ENCODE data around the gene FARS2. TPM values are rescaled to one million over a fixed set of nuclear protein-coding genes. Genes with fewer than 3 reads are reported as not detected.

FARS2 gene
- total and polyA plus RNA-seq, 8 donors = 15.1 to 20.3 (median 17.9) TPM

- no peaks in the 10 kb centered on the region for H3K27me3 ChIP-seq
- no peaks in the 10 kb centered on the region for H3K36me3 ChIP-seq
- ATAC-seq (no peak), DNase-seq (no peak)
- TF ChIP-seq CTCF (IDR thresholded peaks at IDR 0.05) = no peak
- H3K4me1 ChIP-seq = no peaks in the 10 kb centered on the region
- intact Hi-C loops (cut with DNase I) = no loop called here
- no peaks in the 10 kb centered on the region for H3K9me3 ChIP-seq
- no peak overlapping the region for H3K27ac ChIP-seq
- no peak overlapping the region for H3K4me3 ChIP-seq
Observed at GRCh38 chr6:5567890-5568289, 306.6 kb downstream of the FARS2 start.

GRCh38 chr6:5569491-5569890 lies 308.2 kb downstream of the FARS2 start:
- Histone ChIP-seq H3K4me3 (no peak overlapping the region), H3K4me1 (no peaks in the 10 kb centered on the region), H3K27ac (no peak overlapping the region), H3K36me3 (no peaks in the 10 kb centered on the region), H3K9me3 (peaks cover 0 to 3% of the 10 kb centered on the region in 2 donors), H3K27me3 (no peaks in the 10 kb centered on the region)
- intact Hi-C loops (cut with DNase I) = no loop called here
- no peak for TF ChIP-seq CTCF (IDR thresholded peaks at IDR 0.05)
- ATAC-seq = no peak
- no peak for DNase-seq

GRCh38 chr6:5570641-5571040 lies 309.3 kb downstream of the FARS2 start:
- TF ChIP-seq CTCF (IDR thresholded peaks at IDR 0.05) = no peak
- no peaks in the 10 kb centered on the region for H3K27me3 ChIP-seq
- no peak overlapping the region for H3K4me3 ChIP-seq
- no peaks in the 10 kb centered on the region for H3K4me1 ChIP-seq
- ATAC-seq (no peak), DNase-seq (no peak)
- H3K27ac ChIP-seq = no peak overlapping the region
- intact Hi-C loops (cut with DNase I) = no loop called here
- no peaks in the 10 kb centered on the region for H3K36me3 ChIP-seq
- peaks cover 0 to 10% of the 10 kb centered on the region in 2 donors for H3K9me3 ChIP-seq

- intact Hi-C loops (cut with DNase I) = no loop called here
- H3K9me3 ChIP-seq = peaks cover 0 to 3% of the 10 kb centered on the region in 2 donors
- H3K27me3 ChIP-seq = no peaks in the 10 kb centered on the region
- ATAC-seq (no peak), DNase-seq (no peak)
- no peak overlapping the region for H3K27ac ChIP-seq
- no peaks in the 10 kb centered on the region for H3K36me3 ChIP-seq
- H3K4me1 ChIP-seq = no peaks in the 10 kb centered on the region
- TF ChIP-seq CTCF (IDR thresholded peaks at IDR 0.05) = no peak
- no peak overlapping the region for H3K4me3 ChIP-seq
Observed at GRCh38 chr6:5580736-5581581, 319.6 kb downstream of the FARS2 start.

GRCh38 chr6:5582762-5583161 lies 321.4 kb downstream of the FARS2 start:
- Histone ChIP-seq H3K27me3 (no peaks in the 10 kb centered on the region), H3K9me3 (no peaks in the 10 kb centered on the region), H3K4me1 (no peaks in the 10 kb centered on the region), H3K4me3 (no peak overlapping the region), H3K36me3 (no peaks in the 10 kb centered on the region), H3K27ac (no peak overlapping the region)
- ATAC-seq = no peak
- intact Hi-C loops (cut with DNase I) = no loop called here
- no peak for DNase-seq
- no peak for TF ChIP-seq CTCF (IDR thresholded peaks at IDR 0.05)
